Stimulated activated naive CD4-positive, alpha-beta T cell treated with Interleukin-2 at 50 U/mL for 16 hours (primary cell): ENCODE measurements around the gene KLHL29.

Experiments
- DNase-seq: peaks from one replicate; lab custom pipeline; 2025; lab: John Stamatoyannopoulos, UW

The KLHL29 gene

DNA sequence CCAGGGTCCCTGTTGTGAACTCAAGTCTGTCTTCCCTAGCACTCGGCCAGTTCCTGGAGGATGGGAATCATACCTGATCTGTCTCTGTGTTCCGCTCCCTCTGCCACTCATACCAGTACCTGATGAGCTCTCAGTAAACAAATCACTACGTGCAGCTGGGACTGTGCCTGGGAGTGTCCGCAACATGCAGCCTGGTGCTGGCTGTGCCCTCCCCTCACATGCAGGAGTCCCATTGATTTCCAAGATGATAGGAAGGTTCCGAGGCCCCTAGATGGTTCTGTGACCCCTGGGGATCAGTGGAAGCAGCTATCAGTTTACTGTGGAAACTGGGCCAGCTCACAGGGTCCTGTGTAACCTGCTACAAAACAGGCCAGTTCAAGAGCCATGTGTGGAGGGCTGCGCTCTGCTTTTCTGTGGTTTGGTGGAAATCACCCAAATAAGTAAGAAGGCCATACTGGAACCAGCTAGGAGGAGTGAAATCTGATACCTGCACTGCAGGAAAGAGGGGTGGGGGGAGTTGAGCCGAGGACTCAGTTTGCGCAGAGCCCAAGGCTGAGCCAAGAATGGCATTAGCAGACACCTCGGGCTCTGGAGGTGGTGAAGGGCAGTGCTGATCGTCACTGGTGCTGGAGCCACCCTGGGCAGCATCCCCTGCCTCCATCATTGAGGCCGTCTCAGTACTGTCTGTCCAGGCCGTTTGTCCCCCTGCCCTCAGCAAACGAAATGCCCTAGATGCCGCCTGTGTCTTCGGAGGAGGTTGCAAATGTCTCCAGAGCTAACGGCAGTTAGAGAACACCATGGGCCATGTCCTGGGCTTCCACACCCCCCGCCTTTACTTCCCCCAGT, 93.3 kb downstream of the KLHL29 start:
- no peak for DNase-seq

DNA sequence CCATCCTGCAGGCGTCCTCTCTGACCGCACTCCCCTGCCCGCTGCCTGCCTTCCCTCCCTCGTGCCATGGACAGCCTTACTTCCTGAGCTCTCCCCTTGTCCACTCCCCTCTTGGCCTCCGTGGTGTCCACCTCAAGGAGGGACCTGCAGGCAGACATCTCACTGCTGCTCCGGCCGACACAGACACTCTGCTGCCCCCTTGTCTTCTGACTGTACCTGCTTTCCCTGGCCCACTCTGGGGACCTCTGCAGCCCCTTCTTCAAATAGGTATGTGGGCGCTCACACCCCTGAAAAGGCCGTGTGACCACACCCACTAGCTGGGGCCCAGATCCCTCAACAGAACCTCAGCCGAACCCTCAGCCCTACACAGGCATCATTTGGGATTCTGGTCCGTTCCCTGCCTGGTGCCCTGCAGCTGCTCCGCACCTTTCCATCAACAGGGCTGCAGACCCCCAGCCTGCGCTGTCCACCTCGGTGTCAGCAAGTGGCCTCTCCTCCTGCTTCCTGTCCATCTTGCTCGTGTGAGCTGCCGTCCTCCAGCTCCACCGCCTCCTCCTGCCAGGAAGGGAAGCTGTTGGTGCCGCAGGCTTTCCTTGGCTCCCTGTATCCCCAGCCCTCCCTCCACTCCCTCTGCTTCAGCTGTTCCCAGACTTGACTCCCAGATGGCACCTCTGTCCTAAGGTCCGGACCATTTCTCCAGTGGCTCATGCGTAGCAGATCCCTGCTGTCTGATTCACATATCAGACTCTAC, 94.1 kb downstream of the KLHL29 start:
- no peak for DNase-seq

DNA sequence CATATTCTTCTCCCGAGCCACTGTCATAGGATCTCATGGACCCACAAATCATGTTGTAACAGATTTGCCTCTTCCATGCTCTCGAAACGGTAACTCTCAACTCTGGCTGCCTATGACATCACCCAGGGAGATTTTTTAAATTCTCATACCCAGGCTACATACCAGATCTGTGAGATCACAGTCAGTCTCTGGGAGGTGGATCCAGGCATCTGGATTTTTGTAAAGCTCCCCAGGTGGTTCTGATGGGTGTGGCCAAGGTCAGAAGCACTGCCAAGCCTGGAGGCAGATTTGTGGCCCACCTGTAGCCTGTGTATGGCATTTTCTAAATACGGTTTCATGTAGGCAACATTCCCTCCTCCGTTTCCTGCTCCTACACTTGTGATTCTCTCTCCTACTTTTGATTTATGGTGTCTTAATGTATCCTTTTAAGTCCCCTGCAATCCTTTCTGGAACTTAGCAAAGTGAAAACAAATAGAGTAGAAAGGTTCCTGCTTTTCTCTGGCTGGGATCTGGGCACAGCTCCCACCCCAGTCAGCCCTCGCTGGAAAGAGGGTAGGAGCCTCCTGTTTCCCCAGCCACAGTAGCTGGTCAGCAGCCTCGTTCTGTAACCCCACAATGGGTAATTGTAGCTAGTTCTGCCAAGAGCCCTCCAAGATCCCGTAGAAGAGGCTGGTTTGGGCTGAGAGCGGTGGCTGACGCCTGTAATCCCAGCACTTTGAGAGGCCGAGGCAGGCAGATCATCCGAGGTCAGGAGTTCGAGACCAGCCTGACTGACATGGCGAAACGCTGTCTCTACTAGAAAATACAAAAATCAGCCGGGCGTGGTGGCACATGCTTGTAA, 96.2 kb downstream of the KLHL29 start:
- DNase-seq = no peak

DNA sequence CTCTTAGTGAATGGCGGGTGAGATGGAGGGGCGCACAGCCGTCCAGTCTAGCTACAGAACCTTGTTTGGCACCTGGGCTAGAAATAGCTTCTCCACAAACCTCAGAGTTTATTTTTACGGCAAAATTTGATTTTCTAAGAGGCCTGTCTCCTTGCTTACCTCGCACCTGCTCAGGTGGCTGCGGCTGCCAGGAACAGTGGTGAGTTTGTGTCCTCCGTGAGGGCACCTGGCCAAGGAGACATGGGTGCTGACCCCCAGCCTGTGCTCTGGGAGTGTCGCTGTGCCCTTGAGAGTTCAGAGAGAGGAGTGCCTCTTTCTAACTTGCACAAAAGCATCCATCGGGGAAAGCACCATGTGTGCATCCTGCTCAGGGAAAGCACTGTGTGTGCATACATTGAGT, 97.2 kb downstream of the KLHL29 start:
- DNase-seq = no peak

DNA sequence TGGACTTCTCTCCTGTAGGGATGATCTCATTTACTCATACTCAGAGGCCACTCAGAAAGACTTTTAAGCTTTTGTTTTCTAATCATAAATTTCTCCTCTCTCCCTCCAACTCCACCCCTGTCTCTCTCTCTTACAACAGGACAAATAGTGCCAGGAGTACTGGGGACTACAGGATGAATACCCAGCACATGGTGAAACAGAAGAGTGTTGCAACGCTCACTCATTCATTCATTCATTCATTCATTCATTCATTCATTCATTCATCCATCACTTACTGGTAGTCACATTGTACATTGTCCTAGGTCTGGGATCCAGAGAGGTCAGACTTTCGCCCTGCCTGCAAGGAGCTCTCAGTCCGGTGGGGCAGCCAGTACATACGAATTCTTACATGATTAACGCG, 97.6 kb downstream of the KLHL29 start:
- DNase-seq = no peak

DNA sequence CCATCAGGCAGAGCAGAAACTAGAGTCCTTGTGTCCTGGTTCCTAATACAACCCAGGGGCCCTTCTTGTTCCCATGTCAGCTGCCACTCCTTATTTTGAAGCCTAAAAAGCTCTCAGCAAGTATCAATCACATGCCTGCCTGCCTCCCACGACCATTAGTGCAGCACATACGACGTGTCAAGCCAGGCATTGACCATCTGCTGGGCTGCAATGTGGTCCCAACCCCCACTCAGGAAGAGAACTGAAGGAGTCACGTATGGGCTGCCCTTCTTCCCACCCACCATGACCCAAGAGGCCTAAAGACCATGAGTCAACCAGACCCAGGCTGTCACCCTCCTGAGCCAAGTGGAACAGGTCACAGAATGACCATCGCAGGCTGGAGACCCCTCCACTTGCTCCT, 98.8 kb downstream of the KLHL29 start:
- DNase-seq = no peak

DNA sequence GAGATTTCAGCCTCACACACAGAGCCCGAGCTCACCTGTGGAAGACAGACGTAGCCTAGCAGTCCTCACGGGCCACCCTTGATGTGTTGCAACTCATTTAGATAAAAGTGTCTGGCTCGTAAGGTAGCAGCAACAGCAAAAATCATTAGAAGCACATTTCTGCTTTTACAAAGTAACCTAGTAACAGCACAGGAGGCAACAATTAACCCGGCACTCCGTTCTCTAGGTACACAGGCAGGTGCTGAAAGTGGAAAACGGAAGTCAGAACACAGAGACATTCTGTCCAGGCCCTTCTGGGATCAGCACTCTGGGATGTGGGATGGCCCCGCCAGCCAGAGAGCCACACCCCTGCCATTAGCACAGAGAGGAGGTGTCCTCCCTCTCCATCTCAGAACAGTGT, 99.3 kb downstream of the KLHL29 start:
- no peak for DNase-seq

DNA sequence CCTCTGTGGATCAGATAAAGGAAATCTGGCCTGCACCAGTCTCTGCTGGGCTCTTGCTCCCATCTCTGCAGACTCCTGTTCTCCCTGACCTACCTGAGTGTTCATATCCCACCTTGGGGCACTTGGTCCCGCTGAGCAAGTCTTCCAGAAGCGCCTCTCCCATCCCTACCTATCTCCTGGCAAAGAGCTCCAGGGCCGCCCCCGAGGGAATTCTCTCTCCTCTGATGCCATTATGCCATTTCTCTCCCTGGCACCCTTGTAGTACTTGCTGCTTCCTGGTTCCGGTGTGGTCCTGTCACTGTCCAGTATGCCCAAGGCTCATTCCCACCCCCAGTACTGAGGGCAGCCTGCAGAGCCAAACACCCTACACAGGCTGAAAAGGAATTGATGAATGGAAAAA, 99.8 kb downstream of the KLHL29 start:
- no peak for DNase-seq

DNA sequence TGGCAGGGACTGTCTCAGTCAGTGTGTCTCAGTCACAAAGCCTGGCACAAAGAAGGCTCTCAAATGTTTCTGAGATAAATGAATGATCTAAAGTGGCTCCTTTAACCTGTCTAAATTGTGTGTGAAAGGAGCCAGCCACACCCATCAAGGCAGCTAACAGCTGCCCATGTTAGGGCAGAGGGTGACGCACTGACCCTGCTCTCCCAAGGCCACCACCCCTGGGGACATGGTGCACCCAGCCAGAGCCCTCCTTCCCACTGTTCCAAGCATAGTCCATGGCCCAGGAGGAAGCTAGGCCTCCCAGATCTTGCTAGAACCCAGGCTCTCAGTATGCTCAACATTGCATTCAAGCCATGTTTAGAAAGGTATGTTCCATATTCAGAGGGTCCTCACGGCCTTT, 100.3 kb downstream of the KLHL29 start:
- DNase-seq = no peak

DNA sequence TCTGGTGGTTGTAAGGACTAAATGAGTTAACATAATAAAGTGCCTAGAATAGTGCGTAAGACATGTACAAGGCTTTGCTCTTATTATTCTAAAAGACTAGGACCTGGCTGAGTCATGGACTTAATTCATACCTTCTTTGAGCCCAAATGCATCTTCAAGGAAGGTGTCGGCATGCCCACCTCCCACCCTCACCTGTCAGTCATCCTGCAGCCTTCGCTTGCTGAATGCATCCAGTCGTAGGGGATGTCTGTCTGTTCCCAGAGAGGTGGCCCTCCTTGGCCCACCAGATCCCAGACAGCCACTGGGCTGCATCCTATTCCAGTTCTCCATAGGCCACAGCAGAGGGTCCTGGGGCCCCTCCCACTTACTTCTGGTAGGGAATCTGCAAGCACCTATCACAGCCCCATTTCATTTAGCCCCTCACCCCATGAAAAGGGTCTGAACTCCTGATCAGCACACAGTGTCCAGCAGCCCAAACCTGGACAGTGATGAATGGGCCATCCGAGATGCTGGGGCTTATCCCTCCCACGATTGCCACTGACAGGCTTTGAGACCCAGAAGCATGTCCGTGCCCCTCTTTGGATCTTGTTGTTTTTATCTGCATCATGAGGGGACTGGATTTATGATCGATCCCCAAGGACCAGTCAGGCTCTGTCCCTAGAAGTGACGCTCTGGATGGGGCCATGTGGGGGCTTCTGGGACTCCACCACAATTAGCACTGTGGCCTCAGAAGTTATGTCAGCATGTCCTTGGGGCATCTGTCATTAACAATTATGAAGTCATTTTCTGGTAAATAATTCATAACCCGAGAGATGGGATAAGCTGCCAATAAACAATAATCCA, 101.1 kb downstream of the KLHL29 start:
- no peak for DNase-seq

DNA sequence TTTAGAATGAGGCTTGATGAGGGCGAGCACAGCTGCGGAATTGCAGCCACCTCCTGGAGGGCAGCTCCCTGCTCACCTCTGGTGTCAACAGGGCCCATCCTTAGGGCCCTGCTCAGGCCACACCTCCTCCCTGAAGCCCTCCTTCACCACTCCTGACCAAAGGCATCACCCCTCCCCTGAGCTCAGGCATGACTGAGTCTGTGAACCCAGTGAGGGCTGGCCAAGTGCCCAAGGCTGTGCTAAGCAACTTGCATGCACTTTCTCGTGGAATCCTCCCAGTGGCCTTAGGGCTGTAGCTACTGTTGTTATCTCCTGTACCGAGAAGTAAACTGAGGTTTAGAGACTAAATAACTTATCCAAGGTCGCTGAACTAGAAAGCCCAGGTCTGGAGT, 101.7 kb downstream of the KLHL29 start:
- no peak for DNase-seq

DNA sequence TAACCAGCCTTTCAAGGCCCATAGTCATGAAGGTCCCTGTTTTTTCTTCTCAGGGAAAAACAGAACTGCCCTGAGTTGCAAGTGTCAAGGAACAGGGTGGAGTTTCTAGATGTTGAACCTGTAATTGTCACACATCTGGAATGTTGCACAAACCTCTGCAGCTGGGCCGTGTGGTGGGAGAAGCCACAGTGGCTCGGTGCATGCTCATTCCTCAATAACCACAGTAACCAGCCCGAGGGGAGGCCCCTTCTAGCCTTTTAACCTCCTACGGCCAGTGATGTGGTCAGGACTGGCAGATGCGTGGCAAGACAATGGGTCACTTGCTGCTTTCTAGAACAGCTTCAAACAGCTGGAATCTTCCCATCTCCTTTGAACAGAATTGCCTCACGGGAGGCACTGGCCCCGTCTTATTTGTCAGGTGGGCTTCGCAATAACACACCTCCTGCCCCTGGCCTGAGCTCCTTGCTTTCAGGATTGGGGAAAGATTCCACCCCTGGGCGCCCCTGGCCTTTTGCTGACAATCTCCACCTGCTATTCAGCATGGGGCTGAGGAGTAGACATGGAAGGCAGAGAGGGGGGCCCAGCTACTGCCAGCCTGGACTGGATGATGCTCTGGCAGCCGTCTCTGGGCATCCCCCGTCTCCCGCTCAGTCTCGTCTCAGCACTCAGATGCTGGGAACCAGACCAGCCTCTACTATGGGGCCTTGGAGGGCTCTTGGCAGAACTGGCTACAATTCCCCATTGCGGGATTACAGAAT, 102.9 kb downstream of the KLHL29 start:
- DNase-seq = no peak

DNA sequence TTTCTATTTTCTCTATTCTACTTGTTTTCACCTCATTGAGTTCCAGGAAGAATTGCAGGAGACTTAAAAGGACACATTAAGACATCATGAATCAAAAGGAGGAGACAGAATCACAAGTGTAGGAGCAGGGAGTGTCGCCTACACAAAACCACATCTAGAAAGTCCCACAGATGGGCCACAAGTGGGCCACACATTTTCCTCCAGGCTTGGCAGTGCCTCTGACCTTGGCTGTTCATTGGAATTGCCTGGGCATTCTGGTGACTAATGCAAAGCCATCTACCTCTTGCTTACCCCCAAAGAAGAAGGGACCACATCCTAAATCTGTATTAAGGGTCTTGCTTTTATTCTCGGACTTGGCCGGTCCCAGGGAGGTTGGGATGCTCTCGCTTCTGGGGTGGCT, 103.6 kb downstream of the KLHL29 start:
- no peak for DNase-seq

DNA sequence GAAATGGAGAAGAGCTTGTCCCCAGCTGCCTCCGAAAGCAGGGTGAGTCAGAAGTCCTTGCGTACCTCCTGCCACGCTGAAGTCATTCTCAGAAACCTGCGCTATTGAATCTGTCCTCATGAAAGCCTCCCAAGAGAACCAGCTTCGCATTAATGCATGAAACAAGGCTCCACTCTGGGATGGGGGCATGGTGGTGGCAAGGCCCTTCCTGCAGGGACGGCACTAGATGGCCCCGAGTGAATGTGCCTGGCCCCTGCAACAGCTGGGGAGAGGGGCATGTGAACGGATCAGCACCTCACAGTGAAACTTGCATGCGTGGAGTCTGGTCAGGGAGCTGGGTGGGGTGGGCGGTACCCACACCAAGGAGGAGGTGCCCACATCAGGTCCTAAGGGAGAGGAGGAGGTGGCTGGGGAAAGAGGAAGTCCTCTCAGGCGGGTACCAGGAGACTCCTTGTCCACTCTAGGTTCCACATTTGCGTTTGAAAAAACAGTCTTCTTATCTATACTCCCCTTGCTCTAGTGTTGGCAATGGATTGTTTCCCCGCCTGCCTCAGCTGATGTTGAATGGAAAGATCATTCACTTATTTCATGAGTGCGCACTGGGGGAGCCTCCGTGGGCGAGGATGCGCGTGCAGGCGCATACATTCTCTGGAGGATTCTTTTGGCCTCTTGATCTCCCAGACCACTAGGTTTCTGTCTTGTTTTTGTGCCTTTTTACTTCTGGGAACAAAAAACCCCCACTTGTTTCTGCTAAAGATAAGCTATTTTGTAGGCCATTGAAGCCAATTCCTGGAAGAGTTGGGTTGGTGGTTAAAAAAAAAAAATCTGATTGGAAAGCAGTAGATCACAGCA, 104.7 kb downstream of the KLHL29 start:
- no peak for DNase-seq

DNA sequence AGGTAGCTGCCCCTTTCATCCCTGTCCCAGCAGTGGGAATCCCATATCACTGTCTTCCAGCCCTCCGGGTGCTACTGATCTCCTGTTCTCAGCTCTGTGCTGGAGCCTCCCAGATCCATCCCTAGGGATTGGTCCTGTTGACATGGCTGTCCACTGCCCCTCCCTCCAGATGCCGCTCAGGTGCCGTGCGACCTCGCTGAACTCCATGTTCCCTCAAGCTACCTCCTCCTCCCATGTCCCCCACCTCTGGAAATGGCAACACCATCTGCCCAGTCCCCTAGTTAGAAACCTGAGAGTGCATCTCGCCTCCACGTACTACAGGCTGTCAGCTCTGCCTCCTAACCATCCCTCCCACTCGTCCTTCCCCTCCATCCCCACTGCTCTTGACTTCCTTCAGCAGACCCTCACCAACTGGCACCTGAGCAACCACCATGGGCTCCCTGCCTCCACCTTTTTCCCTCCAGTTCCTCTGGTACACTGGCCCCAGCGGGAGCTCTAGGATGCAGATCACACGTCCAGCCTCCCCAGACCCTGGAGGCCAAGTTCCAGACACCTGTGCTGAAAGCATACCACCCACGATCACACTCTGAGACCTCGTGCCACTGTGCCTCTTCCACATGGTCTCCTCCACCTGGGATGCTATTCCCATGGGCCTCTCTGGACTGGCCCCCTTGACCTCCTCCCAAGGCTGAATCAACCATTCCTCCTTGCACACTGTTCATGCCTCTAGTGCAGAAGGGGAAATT, 106.8 kb downstream of the KLHL29 start:
- no peak for DNase-seq

DNA sequence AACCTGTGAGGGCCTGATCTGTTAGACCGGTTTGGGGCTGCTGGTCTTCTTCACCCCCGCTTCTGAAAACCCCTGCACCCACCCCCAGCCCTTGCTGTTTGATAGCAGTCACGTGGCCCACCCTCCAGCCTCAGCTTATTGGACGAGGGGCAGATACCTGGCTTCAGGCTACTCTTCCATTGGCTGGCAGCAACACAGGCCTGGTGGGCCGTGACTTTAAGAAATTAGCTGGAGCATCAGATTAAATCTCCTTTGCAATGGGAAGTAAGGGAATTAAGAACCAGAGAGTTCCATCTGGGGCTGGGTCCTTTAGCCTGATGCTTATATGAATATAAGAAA, 107.3 kb downstream of the KLHL29 start:
- no peak for DNase-seq

DNA sequence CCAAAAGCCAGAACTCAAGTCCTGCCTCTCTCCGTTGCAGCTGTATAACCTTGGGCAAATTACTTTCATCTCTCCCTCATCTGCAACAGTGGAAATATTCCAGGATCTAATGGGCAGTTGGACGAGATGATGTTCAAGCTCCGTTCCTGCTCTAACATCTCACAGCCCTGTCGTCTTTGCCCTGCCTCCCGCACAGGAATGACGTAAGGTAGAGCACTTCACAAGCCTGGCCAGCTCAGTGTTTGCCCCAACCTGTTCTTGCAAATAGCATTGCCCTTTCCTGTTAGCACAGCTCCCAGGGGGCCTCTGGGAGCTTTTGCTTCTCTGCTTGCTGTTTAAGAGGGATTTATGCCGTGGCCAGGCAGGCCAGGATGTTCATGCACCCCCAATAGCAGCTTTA, 107.9 kb downstream of the KLHL29 start:
- DNase-seq = no peak

DNA sequence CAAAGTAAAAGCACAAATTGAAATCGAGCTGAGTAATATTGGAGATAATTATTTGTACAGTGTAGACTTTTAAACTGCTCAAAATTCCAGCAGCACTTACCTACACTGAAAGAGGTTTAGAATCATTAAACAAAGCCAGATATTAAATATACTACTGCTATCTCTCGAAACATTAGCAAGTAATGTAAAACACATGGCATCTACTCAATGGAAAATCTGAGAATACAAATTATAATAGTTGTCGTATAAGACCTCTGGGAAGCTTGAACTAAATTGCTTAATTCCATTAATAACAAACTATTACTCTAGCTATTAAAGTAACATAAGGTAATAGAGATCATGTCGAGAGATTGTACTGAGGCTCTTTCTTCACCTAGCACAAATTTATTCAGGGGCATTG, 108.9 kb downstream of the KLHL29 start:
- DNase-seq = no peak

DNA sequence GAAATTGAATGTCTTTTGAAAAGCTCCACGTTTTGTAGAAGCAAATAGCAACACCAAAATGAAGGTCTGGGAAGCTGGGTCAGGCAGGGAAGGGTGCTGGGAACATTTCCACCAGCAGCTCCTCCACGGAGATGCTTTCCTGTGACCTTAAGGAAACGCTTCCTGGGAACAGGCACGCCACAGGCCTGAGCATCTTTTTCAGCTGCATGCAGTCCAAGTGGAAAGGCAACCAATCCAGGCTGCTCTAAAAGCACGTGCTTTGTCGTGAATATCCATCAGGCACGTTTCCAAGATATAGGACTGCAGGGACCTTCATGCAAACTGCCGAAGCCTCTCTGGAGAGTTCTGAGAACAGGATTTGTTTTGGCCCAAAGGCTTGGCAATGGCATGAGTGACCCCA, 109.3 kb downstream of the KLHL29 start:
- no peak for DNase-seq
